PC-9 (cell line): ENCODE measurements around the gene ZNF428. TPM values are rescaled to one million over a fixed set of nuclear protein-coding genes. Genes with fewer than 3 reads are reported as not detected.

Experiments used
- BruUV-seq: library from RNA; stranded (reverse); fragments of 400-500 nt; replicated peaks from 2 replicates; lab custom pipeline; 2021; lab: Mats Ljungman, UMichigan
- CTCF ChIA-PET: fragments of 300-600 bp; sonication (Branson Sonifier 250); formaldehyde crosslinking; loops from one replicate; lab custom pipeline; 2022; ENCODE audit warnings: antibody characterized with exemption; lab: Charles Lee
- POLR2A ChIA-PET: fragments of 300-600 bp; sonication (Branson Sonifier 250); formaldehyde crosslinking; loops from one replicate; lab custom pipeline; 2022; ENCODE audit warnings: antibody characterized with exemption; ENCODE audit not compliant: unreplicated experiment; lab: Charles Lee
- DNase-seq, 2 experiments: peaks; one replicate each; pipeline versions ENCODE4 v3.0.0 to v3.0.0-alpha.2; 2015 to 2022; ENCODE audit warnings: mixed read lengths in 1 of 2
- H2AFZ ChIP-seq: fragments of 200-600 bp; sonication (generic); 2 replicates; pipeline ENCODE4 v1.8.1; 2017; ENCODE audit warnings: antibody characterized with exemption
- H3F3A ChIP-seq: fragments of 200-600 bp; sonication (generic); 2 replicates; pipeline ENCODE4 v1.8.1; 2017; ENCODE audit warnings: antibody characterized with exemption, mild to moderate bottlenecking, low read depth; ENCODE audit not compliant: insufficient read depth
- H3K27ac ChIP-seq: fragments of 200-600 bp; sonication (generic); 2 replicates; pipeline ENCODE4 v1.6.1; 2016; ENCODE audit warnings: mixed run types
- H3K27me3 ChIP-seq: fragments of 200-600 bp; sonication (generic); 2 replicates; pipeline ENCODE4 v1.6.1; 2016; ENCODE audit warnings: low read depth, mixed run types; ENCODE audit not compliant: insufficient read depth
- H3K36me3 ChIP-seq: fragments of 200-600 bp; sonication (generic); 2 replicates; pipeline ENCODE4 v1.6.1; 2016; ENCODE audit warnings: low read depth, mixed run types
- H3K4me1 ChIP-seq: fragments of 200-600 bp; sonication (generic); replicated peaks from 2 replicates; pipeline ENCODE4 v1.6.1; 2016; ENCODE audit warnings: mixed run types; ENCODE audit not compliant: insufficient read depth
- H3K4me2 ChIP-seq: fragments of 200-600 bp; sonication (generic); 2 replicates; pipeline ENCODE4 v1.6.1; 2017; ENCODE audit warnings: mixed run types
- H3K4me3 ChIP-seq: fragments of 200-600 bp; sonication (generic); 2 replicates; pipeline ENCODE4 v1.6.1; 2016; ENCODE audit warnings: mixed run types
- H3K79me2 ChIP-seq: fragments of 200-600 bp; sonication (generic); 2 replicates; pipeline ENCODE4 v1.6.1; 2017; ENCODE audit warnings: low read depth, mixed run types
- H3K9me2 ChIP-seq: fragments of 200-600 bp; sonication (generic); 2 replicates; pipeline ENCODE4 v1.8.1; 2017; ENCODE audit warnings: mild to moderate bottlenecking; ENCODE audit not compliant: insufficient read depth
- H3K9me3 ChIP-seq: fragments of 200-600 bp; sonication (generic); 2 replicates; pipeline ENCODE4 v1.8.1; 2016; ENCODE audit warnings: low read depth; ENCODE audit not compliant: insufficient read depth
- H4K20me1 ChIP-seq: fragments of 200-600 bp; sonication (generic); 2 replicates; pipeline ENCODE4 v1.8.1; 2017; ENCODE audit not compliant: insufficient read depth
- CTCF ChIP-seq: fragments of 200-600 bp; sonication (generic); conservative IDR thresholded peaks from 2 replicates; pipeline ENCODE4 v1.6.1; 2017; ENCODE audit warnings: mixed run types, antibody characterized with exemption, mild to moderate bottlenecking, moderate library complexity
- EZH2 ChIP-seq: fragments of 200-600 bp; sonication (generic); IDR thresholded peaks from 2 replicates; pipeline ENCODE4 v1.8.0; 2017; ENCODE audit warnings: antibody characterized with exemption, low read depth
- intact Hi-C: fragments of 100-400 bp; cut with micrococcal nuclease; formaldehyde crosslinking; loops from one replicate; pipeline ENCODE4 v1.10.0; 2022; ENCODE audit not compliant: unreplicated experiment
- total RNA-seq: library from RNA; stranded (reverse); gene quantifications from 2 replicates; pipeline ENCODE4 v1.2.3, GENCODE V29; 2021

Gene ZNF428
- total RNA-seq, 1 experiment from 2014 or later: 46.6 TPM

- no peak for DNase-seq
- TF ChIP-seq CTCF (no peak), EZH2 (no peak)
- no peaks in the 10 kb centered on the region for H3K79me2 ChIP-seq
- H3K4me2 ChIP-seq: no peak overlapping the region
- no peaks in the 10 kb centered on the region for H3K9me2 ChIP-seq
- no TSS peak for BruUV-seq
- intact Hi-C loops: no loop called here
- no peak overlapping the region for H3K4me3 ChIP-seq
- peaks cover 15% of the 10 kb centered on the region; the same call in 1 of the 2 replicates for H3K36me3 ChIP-seq
- H3K27ac ChIP-seq: no peak overlapping the region
- no peaks in the 10 kb centered on the region for H3K4me1 ChIP-seq
- no peak overlapping the region for H2AFZ ChIP-seq
- CTCF ChIA-PET: interaction anchor here (0.7 to 0.9 kb wide), 2 partner anchors 46 to 160 kb away, joined by 3 to 7 read pairs; no protein-coding TSS in a partner anchor
- H3F3A ChIP-seq: peaks cover 40% of the 10 kb centered on the region
- no peaks in the 10 kb centered on the region for H3K27me3 ChIP-seq
- H3K9me3 ChIP-seq: no peaks in the 10 kb centered on the region
- H4K20me1 ChIP-seq: peaks cover 4% of the 10 kb centered on the region; the same call in 1 of the 2 replicates
- POLR2A ChIA-PET: no interaction called here
Observed at GRCh38 chr19:43649514-43649913, 30.1 kb upstream of the ZNF428 start.

- Histone ChIP-seq H3K27ac (no peak overlapping the region), H3K4me2 (no peak overlapping the region), H3F3A (peaks cover 37% of the 10 kb centered on the region), H3K36me3 (peaks cover 15% of the 10 kb centered on the region; the same call in 1 of the 2 replicates), H4K20me1 (0 out of 2 replicates have a peak, but pooled peaks cover 2% of the 10 kb centered on the region), H3K79me2 (no peaks in the 10 kb centered on the region), H3K9me3 (no peaks in the 10 kb centered on the region), H3K4me1 (no peaks in the 10 kb centered on the region), H3K9me2 (no peaks in the 10 kb centered on the region), H3K4me3 (no peak overlapping the region), H3K27me3 (no peaks in the 10 kb centered on the region), H2AFZ (no peak overlapping the region)
- no peak for DNase-seq
- CTCF ChIA-PET: no interaction called here
- intact Hi-C loops: no loop called here
- POLR2A ChIA-PET: no interaction called here
- BruUV-seq: no TSS peak
- TF ChIP-seq EZH2: no peak
- no peak for TF ChIP-seq CTCF
Observed at GRCh38 chr19:43648633-43649032, 29.2 kb upstream of the ZNF428 start.

GRCh38 chr19:43644181-43644580 lies 24.8 kb upstream of the ZNF428 start:
- H3K4me2 ChIP-seq: no peak overlapping the region
- peaks cover 7% of the 10 kb centered on the region; the same call in 1 of the 2 replicates for H3K36me3 ChIP-seq
- peaks cover 8% of the 10 kb centered on the region; the same call in 1 of the 2 replicates for H3K4me1 ChIP-seq
- no peak for DNase-seq
- ChIA-PET POLR2A (no interaction called here), CTCF (no interaction called here)
- H3K4me3 ChIP-seq: no peak overlapping the region
- intact Hi-C loops: no loop called here
- H3K79me2 ChIP-seq: no peaks in the 10 kb centered on the region
- H3K27me3 ChIP-seq: 0 out of 2 replicates have a peak, but pooled peaks cover under 1% of the 10 kb centered on the region
- peaks cover 25% of the 10 kb centered on the region; the same call in 1 of the 2 replicates for H3F3A ChIP-seq
- H2AFZ ChIP-seq: no peak overlapping the region
- no peaks in the 10 kb centered on the region for H3K9me2 ChIP-seq
- H4K20me1 ChIP-seq: 0 out of 2 replicates have a peak, but pooled peaks cover 2% of the 10 kb centered on the region
- H3K9me3 ChIP-seq: no peaks in the 10 kb centered on the region
- no peak overlapping the region for H3K27ac ChIP-seq
- TF ChIP-seq CTCF (no peak), EZH2 (no peak)
- no TSS peak for BruUV-seq
